GM21528 (cell line): ENCODE results near the gene MED20.

Source experiments
- ATAC-seq: cut with Tn5 transposase; IDR thresholded peaks from one replicate; pipeline ENCODE4 v1.9.1; 2021; ENCODE audit warnings: mild to moderate bottlenecking, moderate library complexity; ENCODE audit not compliant: unreplicated experiment, low FRiP score

MED20 gene

GRCh38 chr6:41859356-41859755 is 61.6 kb downstream of the MED20 start:
- ATAC-seq = no peak

- ATAC-seq = no peak
Measured at GRCh38 chr6:41858703-41859102, 62.2 kb downstream of the MED20 start.
